Raji (cell line): ENCODE results near the gene FRYL.

Experiments
- POLR2A ChIP-seq: IDR thresholded peaks from 2 replicates; pipeline ENCODE4 v1.6.1; 2011; ENCODE audit warnings: low read depth, low read length, control low read depth; ENCODE audit not compliant: insufficient read depth

The FRYL gene

GRCh38 chr4:48491514-48492176, 288.4 kb downstream of the FRYL start:
- no peak for TF ChIP-seq POLR2A

DNA sequence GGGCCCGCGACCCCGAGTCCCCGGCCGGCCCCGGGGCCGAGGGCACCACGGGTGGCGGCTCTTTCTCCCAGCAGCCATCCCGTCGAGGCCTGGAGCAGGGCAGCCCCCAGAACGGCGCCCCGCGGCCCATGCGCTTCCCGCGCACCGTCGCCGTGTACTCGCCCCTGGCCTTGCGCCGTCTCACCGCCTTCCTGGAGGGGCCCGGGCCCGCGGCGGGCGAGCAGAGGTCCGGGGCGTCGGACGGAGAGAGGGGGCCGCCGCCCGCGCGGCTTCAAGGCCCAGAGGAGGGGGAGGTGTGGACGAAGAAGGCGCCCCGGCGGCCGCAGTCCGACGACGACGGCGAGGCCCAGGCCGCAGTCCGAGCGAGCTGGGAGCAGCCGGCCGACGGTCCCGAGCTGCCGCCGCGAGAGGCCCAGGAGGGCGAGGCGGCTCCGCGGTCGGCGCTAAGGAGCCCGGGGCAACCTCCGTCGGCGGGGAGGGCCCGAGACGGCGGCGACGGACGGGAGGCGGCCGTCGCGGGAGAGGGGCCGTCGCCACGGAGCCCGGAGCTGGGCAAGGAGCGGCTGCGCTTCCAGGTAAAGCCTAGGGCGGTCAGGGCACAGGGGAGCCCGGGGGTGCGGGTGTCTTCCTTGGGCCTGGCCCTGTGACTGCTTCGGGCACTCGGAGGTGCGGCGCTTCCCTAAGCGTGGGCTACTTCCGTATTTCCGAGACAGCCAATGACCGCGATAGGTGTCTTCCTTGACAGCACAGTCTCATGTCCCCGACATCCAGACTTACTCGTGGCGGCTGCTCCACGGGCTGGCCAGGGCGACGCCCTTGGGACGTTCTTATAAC, 289.2 kb downstream of the FRYL start:
- no peak for TF ChIP-seq POLR2A

- no peak for TF ChIP-seq POLR2A
These were observed 289.9 kb downstream of the FRYL start, which contains the start of gene ZAR1 for GRCh38 chr4:48490012-48490679. TSS of gene ZAR1 (plus strand) at chr4:48490252. CDS start at chr4:48490292, 40 bp downstream.

GRCh38 chr4:48489683-48490011, 290.4 kb downstream of the FRYL start:
- no peak for TF ChIP-seq POLR2A

- TF ChIP-seq POLR2A: no peak
These were observed 295.4 kb downstream of the FRYL start for GRCh38 chr4:48484494-48485168.

GRCh38 chr4:48483777-48484493, 296.1 kb downstream of the FRYL start:
- TF ChIP-seq POLR2A: no peak

DNA sequence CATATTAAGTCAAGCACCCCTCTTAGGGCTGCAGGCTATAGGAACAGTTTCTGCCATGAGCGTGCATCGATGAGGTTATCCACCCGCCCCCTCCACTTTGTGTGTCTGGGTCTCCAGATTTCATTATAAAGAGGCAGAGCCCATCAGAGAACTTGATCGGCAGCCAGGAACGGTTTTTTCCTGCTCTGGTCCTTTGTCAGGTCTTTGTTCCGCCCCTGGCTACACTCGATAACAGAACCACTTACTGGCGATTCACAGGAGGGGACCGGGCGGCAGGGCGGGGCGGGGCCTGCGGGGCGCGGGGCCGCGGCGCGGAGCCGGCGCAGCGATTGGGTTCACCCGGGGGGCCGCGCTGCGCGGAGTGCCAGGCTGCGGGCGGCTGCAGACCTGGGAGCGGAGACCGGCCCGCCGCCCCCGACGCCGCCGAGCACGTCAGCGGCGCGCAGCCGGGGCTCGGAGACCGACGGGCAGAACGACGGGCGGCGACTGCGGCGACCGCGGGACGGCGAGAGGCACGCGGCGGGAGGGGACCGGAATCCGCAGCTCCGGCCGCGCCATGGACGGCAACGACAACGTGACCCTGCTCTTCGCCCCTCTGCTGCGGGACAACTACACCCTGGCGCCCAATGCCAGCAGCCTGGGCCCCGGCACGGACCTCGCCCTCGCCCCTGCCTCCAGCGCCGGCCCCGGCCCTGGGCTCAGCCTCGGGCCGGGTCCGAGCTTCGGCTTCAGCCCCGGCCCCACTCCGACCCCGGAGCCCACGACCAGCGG, 296.9 kb downstream of the FRYL start, which contains the start of gene SLC10A4:
Gene SLC10A4, plus strand, starts transcription at position 338 of the 771 bp plus-strand sequence. Its CDS starts 219 bp downstream, at position 557.
- TF ChIP-seq POLR2A: no peak

GRCh38 chr4:48481581-48481980, 298.5 kb downstream of the FRYL start:
- no peak for TF ChIP-seq POLR2A

- TF ChIP-seq POLR2A: no peak
These were observed 301.8 kb downstream of the FRYL start for GRCh38 chr4:48478273-48478672.

- TF ChIP-seq POLR2A: no peak
These were observed 304.3 kb downstream of the FRYL start for GRCh38 chr4:48475770-48476169.

DNA sequence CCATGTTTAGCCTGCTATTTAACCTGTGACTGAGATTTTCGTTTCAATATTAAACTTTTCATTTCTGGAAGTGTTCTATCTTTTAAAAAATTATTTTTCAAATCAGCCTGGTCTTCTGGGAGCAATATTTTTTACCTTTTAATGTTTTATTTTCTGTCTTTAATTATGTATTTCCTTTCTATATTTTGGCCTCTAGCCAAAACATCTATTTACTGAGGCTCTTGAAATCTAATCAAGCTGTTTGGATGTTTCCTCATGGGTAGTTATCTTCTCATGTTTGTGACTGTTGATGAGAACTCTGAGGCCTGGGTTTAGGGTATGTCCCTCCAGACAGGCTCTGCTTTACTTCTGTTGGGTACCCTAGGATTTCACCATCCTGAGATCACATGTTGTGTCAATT, 307.3 kb downstream of the FRYL start:
- no peak for TF ChIP-seq POLR2A

- TF ChIP-seq POLR2A: no peak
These were observed 309.5 kb downstream of the FRYL start for GRCh38 chr4:48470570-48470969.

- no peak for TF ChIP-seq POLR2A
These were observed 309.9 kb downstream of the FRYL start for GRCh38 chr4:48470137-48470536.

- TF ChIP-seq POLR2A: no peak
These were observed 312.2 kb downstream of the FRYL start for GRCh38 chr4:48467891-48468290.
